ENCODE measurements around the gene BAIAP3.

BAIAP3 gene

GRCh38 chr16:1367486-1368174 is 34.2 kb downstream of the BAIAP3 start:
- no peaks in the 10 kb centered on the region for H3K9me3 Mint-ChIP-seq
- no peak overlapping the region for H3K4me3 Mint-ChIP-seq
- ATAC-seq: no peak
- H3K4me1 Mint-ChIP-seq: peaks cover 2% of the 10 kb centered on the region
- DNase-seq: no peak
- H3K27me3 Mint-ChIP-seq: no peaks in the 10 kb centered on the region
- H3K27ac Mint-ChIP-seq: no peak overlapping the region
- H3K36me3 Mint-ChIP-seq (ENCODE audit: low read depth): peaks cover 8% of the 10 kb centered on the region

- no peaks in the 10 kb centered on the region for H3K36me3 Mint-ChIP-seq (ENCODE audit: low read depth)
- H3K27ac Mint-ChIP-seq: no peak overlapping the region
- no peaks in the 10 kb centered on the region for H3K27me3 Mint-ChIP-seq
- no peaks in the 10 kb centered on the region for H3K9me3 Mint-ChIP-seq
- H3K4me3 Mint-ChIP-seq: no peak overlapping the region
- DNase-seq (no peak), ATAC-seq (no peak)
- no peaks in the 10 kb centered on the region for H3K4me1 Mint-ChIP-seq
Measured at GRCh38 chr16:1371054-1371978, 37.9 kb downstream of the BAIAP3 start.

- no peaks in the 10 kb centered on the region for H3K36me3 Mint-ChIP-seq (ENCODE audit: low read depth)
- ATAC-seq: no peak
- DNase-seq: no peak
- no peaks in the 10 kb centered on the region for H3K27me3 Mint-ChIP-seq
- no peaks in the 10 kb centered on the region for H3K4me1 Mint-ChIP-seq
- no peaks in the 10 kb centered on the region for H3K9me3 Mint-ChIP-seq
- H3K27ac Mint-ChIP-seq: no peak overlapping the region
- H3K4me3 Mint-ChIP-seq: no peak overlapping the region
Measured at GRCh38 chr16:1372292-1372950, 39.0 kb downstream of the BAIAP3 start.

- Mint-ChIP-seq H3K27me3 (no peaks in the 10 kb centered on the region), H3K9me3 (no peaks in the 10 kb centered on the region)
- no peak for ATAC-seq
Measured at GRCh38 chr16:1374418-1375297, 41.2 kb downstream of the BAIAP3 start.

GRCh38 chr16:1375298-1375640 is 41.8 kb downstream of the BAIAP3 start:
- Mint-ChIP-seq H3K4me3 (no peak overlapping the region), H3K4me1 (peaks cover 13% of the 10 kb centered on the region), H3K27ac (no peak overlapping the region), H3K27me3 (no peaks in the 10 kb centered on the region), H3K36me3 (ENCODE audit: low read depth) (peaks cover 3% of the 10 kb centered on the region), H3K9me3 (no peaks in the 10 kb centered on the region)
- DNase-seq: no peak
- ATAC-seq: no peak

More at GRCh38 chr16:1374418-1375297, 41.2 kb downstream of the BAIAP3 start:
- H3K27ac Mint-ChIP-seq: no peak overlapping the region
- H3K36me3 Mint-ChIP-seq (ENCODE audit: low read depth): peaks cover 3% of the 10 kb centered on the region
- DNase-seq: no peak
- peaks cover 9% of the 10 kb centered on the region for H3K4me1 Mint-ChIP-seq
- no peak overlapping the region for H3K4me3 Mint-ChIP-seq

GRCh38 chr16:1375741-1376410 is 42.4 kb downstream of the BAIAP3 start:
- peaks cover 3% of the 10 kb centered on the region for H3K36me3 Mint-ChIP-seq (ENCODE audit: low read depth)
- no peak for DNase-seq
- no peak for ATAC-seq
- no peaks in the 10 kb centered on the region for H3K9me3 Mint-ChIP-seq
- H3K27me3 Mint-ChIP-seq: no peaks in the 10 kb centered on the region
- peaks cover 13% of the 10 kb centered on the region for H3K4me1 Mint-ChIP-seq
- no peak overlapping the region for H3K4me3 Mint-ChIP-seq
- no peak overlapping the region for H3K27ac Mint-ChIP-seq

GRCh38 chr16:1377406-1378010 is 44.1 kb downstream of the BAIAP3 start:
- Mint-ChIP-seq H3K27me3 (no peaks in the 10 kb centered on the region), H3K27ac (no peak overlapping the region), H3K4me1 (peaks cover 13% of the 10 kb centered on the region), H3K4me3 (peak overlapping the region; percentile 89), H3K9me3 (no peaks in the 10 kb centered on the region), H3K36me3 (ENCODE audit: low read depth) (peaks cover 3% of the 10 kb centered on the region)
- no peak for DNase-seq
- ATAC-seq: no peak

- H3K27ac Mint-ChIP-seq: peak overlapping the region; percentile 89
- H3K27me3 Mint-ChIP-seq: no peaks in the 10 kb centered on the region
- ATAC-seq: no peak
- no peaks in the 10 kb centered on the region for H3K9me3 Mint-ChIP-seq
- H3K4me1 Mint-ChIP-seq: peaks cover 13% of the 10 kb centered on the region
- peaks cover 3% of the 10 kb centered on the region for H3K36me3 Mint-ChIP-seq (ENCODE audit: low read depth)
- H3K4me3 Mint-ChIP-seq: peak overlapping the region; percentile 89
- no peak for DNase-seq
Measured at GRCh38 chr16:1378087-1378803, 44.8 kb downstream of the BAIAP3 start.

- H3K9me3 Mint-ChIP-seq: no peaks in the 10 kb centered on the region
- peaks cover 3% of the 10 kb centered on the region for H3K36me3 Mint-ChIP-seq (ENCODE audit: low read depth)
- peak; percentile 76 for DNase-seq
- peaks cover 13% of the 10 kb centered on the region for H3K4me1 Mint-ChIP-seq
- peak overlapping the region; percentile 89 for H3K4me3 Mint-ChIP-seq
- ATAC-seq: peak; percentile 72
- peak overlapping the region; percentile 89 for H3K27ac Mint-ChIP-seq
- H3K27me3 Mint-ChIP-seq: no peaks in the 10 kb centered on the region
Measured at GRCh38 chr16:1378804-1379303, 45.4 kb downstream of the BAIAP3 start.

GRCh38 chr16:1379304-1380076 is 46.0 kb downstream of the BAIAP3 start:
- no peaks in the 10 kb centered on the region for H3K27me3 Mint-ChIP-seq
- no peaks in the 10 kb centered on the region for H3K9me3 Mint-ChIP-seq
- peaks cover 3% of the 10 kb centered on the region for H3K36me3 Mint-ChIP-seq (ENCODE audit: low read depth)
- peaks cover 13% of the 10 kb centered on the region for H3K4me1 Mint-ChIP-seq
- DNase-seq (peak; percentile 77), ATAC-seq (peak; percentile 63)
- H3K27ac Mint-ChIP-seq: peak overlapping the region; percentile 76
- H3K4me3 Mint-ChIP-seq: peak overlapping the region; percentile 89

- ATAC-seq: no peak
- peaks cover 6% of the 10 kb centered on the region for H3K36me3 Mint-ChIP-seq (ENCODE audit: low read depth)
- H3K4me3 Mint-ChIP-seq: peak overlapping the region; percentile 74
- no peaks in the 10 kb centered on the region for H3K9me3 Mint-ChIP-seq
- no peak for DNase-seq
- peaks cover 13% of the 10 kb centered on the region for H3K4me1 Mint-ChIP-seq
- H3K27ac Mint-ChIP-seq: peak overlapping the region; percentile 76
- no peaks in the 10 kb centered on the region for H3K27me3 Mint-ChIP-seq
Measured at GRCh38 chr16:1380195-1380594, 46.8 kb downstream of the BAIAP3 start.
